AG08395 (cell line): Measurements from ENCODE around the gene RGS5.
"Not testable (repeated sequence)": the region's sequence is repeated elsewhere in the genome, so short reads cannot be mapped to it uniquely, and the experiment has no call there.

Source experiments
- DNase-seq: peaks from one replicate; pipeline ENCODE4 v3.0.0; 2012; ENCODE audit warnings: mixed read lengths, low spot score

RGS5 gene, protein sequence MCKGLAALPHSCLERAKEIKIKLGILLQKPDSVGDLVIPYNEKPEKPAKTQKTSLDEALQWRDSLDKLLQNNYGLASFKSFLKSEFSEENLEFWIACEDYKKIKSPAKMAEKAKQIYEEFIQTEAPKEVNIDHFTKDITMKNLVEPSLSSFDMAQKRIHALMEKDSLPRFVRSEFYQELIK

GRCh38 chr1:163202833-163203451 lies at the start of gene RGS5:
Gene RGS5 (minus strand): TSS chr1:163202916. CDS start chr1:163202835, 81 bp downstream.
- peak; percentile 40 for DNase-seq

- no peak for DNase-seq
These were observed 47.8 kb upstream of the RGS5 start for GRCh38 chr1:163250382-163250974.

DNA sequence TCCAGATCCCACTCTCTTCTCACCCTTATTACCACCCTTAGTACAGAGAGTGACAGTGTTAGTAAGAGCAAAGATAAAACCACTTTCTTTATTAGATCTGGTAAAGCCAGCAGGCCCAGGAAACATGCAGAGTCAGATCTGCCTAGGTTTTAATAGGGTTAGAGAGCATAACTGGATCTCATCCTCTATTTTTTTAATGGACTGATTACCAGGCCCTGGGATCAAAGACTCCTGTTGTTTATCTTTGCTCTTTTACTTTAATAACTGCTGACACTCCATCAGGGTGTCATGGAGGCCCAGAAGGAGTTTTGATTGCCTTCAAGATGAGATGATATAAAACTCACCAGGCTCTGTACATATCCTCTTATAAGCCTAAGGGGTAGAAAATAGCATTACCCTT lies 45.3 kb upstream of the RGS5 start:
- no peak for DNase-seq

GRCh38 chr1:163244648-163245047 lies 41.9 kb upstream of the RGS5 start:
- DNase-seq: not testable (repeated sequence)

- no peak for DNase-seq
These were observed 39.0 kb upstream of the RGS5 start for GRCh38 chr1:163241746-163242145.

DNA sequence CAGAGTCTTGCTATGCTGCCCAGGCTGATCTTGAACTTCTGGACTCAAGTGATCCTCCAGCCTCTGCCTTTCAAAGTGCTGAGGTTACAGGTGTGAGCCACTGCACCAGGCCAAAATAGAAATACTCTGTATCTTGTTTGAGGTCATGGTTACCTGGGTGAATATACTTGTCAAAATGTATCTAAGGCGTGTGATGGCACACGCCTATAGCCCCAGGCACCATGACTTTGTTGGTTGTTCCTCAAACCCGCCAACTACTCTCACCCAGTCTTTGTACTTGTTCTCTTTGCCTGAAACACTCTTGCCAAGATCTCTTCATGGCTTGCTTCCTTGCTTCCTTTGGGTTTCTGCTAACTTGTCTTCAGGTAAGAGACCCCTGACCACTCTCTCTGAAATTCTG lies 38.0 kb upstream of the RGS5 start:
- no peak for DNase-seq

DNA sequence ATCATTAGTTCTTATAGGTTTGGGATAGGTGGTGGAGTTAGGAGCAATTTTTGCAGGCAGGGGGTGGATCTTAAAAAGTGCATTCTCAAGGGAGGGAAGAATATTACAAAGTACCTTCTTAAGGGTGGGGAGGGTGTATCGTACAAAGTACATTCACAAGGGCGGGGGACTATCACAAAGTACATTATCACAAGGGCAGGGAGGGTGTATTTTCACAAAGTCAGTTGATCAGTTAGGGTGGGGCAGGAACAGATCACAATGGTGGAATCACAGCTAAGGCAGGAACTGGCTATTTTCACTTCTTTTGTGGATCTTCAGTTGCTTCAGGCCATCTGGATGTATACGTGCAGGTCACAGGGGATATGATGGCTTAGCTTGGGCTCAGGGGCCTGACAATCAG lies 30.9 kb upstream of the RGS5 start:
- not testable (repeated sequence) for DNase-seq

GRCh38 chr1:163231385-163231784 lies 28.7 kb upstream of the RGS5 start:
- DNase-seq: peak; percentile 69

DNA sequence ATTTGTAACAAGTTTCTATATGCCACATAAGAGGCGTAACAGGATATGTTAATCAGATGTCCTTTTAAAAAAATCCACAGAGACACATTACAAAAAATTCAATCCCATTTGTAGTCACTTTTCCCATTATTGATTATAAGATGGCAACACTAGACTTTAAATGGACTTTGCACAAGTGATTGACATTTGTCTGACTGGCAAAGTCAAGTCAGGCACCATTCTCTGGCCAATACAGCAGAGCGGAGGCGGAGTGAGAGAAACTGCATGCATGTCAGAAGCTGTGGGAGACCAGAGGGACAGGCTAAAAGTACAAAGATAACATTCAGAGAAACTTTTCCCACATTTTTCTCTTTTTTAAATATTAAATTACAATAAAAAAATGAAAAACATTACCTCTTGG lies 28.1 kb upstream of the RGS5 start:
- DNase-seq: no peak

- DNase-seq: not testable (repeated sequence)
These were observed 25.6 kb upstream of the RGS5 start for GRCh38 chr1:163228271-163228670.

- no peak for DNase-seq
These were observed 24.4 kb upstream of the RGS5 start for GRCh38 chr1:163227126-163227525.

GRCh38 chr1:163213626-163214025 lies 10.9 kb upstream of the RGS5 start:
- no peak for DNase-seq

GRCh38 chr1:163211667-163212066 lies 9.0 kb upstream of the RGS5 start:
- DNase-seq: no peak

DNA sequence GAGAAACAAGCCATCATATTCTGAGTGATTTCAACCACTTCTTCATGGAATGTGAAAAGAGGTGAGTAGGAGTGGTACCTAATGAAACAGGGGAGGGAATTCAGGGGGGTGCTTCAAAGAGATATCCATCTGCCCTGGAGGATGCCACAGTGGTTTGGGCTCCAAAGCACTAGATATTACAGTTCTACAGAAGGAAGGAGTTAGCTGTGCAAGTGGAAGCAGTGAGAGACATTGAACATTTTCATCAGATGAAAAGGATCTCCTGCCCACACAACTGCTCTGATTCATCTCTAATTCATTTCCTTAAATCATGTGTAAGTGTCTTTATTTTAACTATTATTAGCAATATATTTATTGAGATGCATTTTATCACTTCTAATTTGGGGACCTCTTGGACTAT lies 2.8 kb upstream of the RGS5 start:
- peak; percentile 9 for DNase-seq

GRCh38 chr1:163203561-163203960 lies 845 bp upstream of the RGS5 start:
- no peak for DNase-seq

GRCh38 chr1:163201906-163202305 lies 810 bp downstream of the RGS5 start:
- no peak for DNase-seq

DNA sequence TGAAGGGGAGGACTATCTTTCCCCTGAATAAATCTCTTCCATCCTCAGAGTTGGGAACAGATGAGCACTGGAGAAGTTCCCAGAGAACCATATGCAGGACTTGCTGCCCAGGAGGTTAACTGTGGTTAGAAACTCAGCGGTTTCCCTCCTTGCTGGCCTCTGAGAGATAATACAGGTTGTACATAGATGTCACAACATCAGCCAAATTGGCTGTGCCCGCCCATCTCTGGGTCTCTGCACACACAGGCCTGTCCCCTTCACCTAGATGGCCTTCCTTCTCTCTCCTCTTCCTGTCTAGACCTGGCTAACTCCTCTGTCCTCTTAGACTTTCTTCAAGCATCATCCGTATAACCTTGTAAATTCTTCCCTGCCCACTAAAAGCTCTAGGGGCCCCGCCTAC lies 5.7 kb downstream of the RGS5 start:
- no peak for DNase-seq

GRCh38 chr1:163196449-163196787 lies 6.3 kb downstream of the RGS5 start:
- no peak for DNase-seq

DNA sequence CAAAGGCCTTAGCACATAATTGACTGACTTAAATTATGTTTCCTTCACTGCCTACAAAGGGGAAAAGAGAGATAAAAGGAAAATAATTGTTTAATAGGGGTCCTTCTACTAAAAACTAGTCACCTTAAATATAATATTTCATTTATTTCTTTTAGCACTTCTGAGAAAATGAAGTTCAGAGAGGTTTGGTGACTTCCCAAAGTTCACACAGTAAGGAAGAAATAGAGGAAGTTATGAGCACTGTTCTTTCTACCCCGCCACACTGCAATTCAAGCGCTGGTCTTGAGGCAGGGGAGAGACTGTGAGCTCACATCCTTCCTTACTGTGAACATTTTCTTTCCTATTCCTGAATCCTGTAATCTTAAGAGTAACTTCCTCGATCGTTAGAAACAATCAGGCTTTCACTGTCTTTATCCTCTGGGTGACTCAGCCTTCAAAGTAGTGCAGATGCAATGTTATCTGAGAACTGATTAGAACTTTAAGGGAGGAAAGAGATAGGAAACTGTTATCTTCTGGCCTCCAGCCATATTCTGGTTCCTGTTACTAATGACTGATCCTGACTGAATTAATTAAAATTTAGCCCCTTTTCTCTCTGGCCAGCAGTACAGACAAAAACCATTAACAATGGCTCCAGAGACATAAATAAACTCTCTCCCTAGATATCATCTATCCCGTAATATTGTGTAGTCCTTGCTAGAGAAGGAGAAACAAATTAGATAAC lies 6.8 kb downstream of the RGS5 start:
- no peak for DNase-seq

DNA sequence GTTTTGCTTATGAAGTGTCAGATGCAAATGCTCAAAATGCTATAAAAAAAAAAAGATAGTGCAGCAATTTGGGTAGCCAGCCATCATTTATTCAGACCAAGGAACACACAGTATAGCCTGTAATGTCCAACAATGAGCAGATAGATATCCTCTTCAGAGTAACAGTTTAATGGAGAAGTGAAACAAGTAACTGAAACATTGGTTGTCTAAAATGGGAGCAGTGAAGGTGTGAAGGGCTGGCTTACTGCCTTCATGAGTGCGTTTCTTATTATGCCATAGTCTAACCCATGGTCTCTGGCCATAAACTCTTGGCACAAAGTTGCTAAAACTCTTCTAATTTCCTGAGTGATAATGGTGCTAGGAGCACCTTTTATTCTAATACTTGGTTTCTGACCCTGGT lies 11.4 kb downstream of the RGS5 start:
- DNase-seq: no peak

DNA sequence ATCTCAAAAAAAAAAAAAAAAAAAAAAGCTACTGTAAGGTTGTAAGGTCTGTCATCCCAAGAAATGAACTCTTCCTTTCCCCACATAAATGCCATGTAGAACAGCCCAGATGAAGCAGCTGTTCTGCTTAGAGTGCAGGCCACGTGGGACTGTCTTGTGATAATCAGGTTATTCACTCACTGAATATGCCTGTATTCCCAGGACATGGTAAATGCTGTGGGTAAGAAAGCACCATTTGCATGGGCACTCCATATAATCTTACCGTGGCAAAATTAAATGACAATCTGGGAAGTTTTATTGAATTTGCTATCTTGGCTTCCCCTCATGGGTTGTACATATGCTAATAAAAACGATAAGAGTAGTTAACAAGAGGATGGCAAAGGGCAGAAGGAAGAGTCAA lies 13.8 kb downstream of the RGS5 start:
- no peak for DNase-seq

GRCh38 chr1:163187849-163188248 lies 14.9 kb downstream of the RGS5 start:
- DNase-seq: no peak

GRCh38 chr1:163186862-163187261 lies 15.9 kb downstream of the RGS5 start:
- no peak for DNase-seq
